ENCODE data around the gene MEIS2. TPM values are rescaled to one million over a fixed set of nuclear protein-coding genes. Genes with fewer than 3 reads are reported as not detected.

MEIS2 gene
- total RNA-seq, 2 experiments from 2014 or later: not detected

GRCh38 chr15:36866896-36867295 lies 233.5 kb downstream of the MEIS2 start:
- no peaks in the 10 kb centered on the region for H3K9me3 ChIP-seq (ENCODE audit: control insufficient read depth in 1 of 2, insufficient read depth in 1 of 2, low read length in 2 of 2)
- CTCF ChIA-PET: no interaction called here
- H3K4me1 ChIP-seq (ENCODE audit: insufficient read depth, low read length): no peaks in the 10 kb centered on the region
- H3K27me3 Mint-ChIP-seq: no peaks in the 10 kb centered on the region
- H3K4me1 Mint-ChIP-seq (ENCODE audit: low read depth): no peaks in the 10 kb centered on the region
- intact Hi-C loops (cut with DNase I, micrococcal nuclease): no loop called here
- POLR2A ChIA-PET: no interaction called here
- no peak overlapping the region for H3K4me3 Mint-ChIP-seq
- TF ChIP-seq CTCF (IDR thresholded peaks at IDR 0.05): no peak
- H3K27ac Mint-ChIP-seq: no peak overlapping the region
- H3K36me3 ChIP-seq (ENCODE audit: insufficient read depth, low read length): no peaks in the 10 kb centered on the region
- DNase-seq: no peak
- H3K9me3 Mint-ChIP-seq: peaks cover 3% of the 10 kb centered on the region
- H3K4me3 ChIP-seq (ENCODE audit: low read length): no peak overlapping the region
- H3K27me3 ChIP-seq (ENCODE audit: control insufficient read depth in 1 of 2, insufficient read depth in 2 of 2, low read length in 2 of 2): no peaks in the 10 kb centered on the region
- no peak for ATAC-seq (ENCODE audit: poor library complexity)
- no peaks in the 10 kb centered on the region for H3K36me3 Mint-ChIP-seq (ENCODE audit: low read depth)
- no peak overlapping the region for H3K27ac ChIP-seq (ENCODE audit: low read depth in 1 of 2, low read length in 2 of 2)

GRCh38 chr15:36863570-36863969 lies 236.8 kb downstream of the MEIS2 start:
- CTCF ChIA-PET: no interaction called here
- H3K4me1 Mint-ChIP-seq (ENCODE audit: low read depth): no peaks in the 10 kb centered on the region
- no peak overlapping the region for H3K4me3 Mint-ChIP-seq
- Histone ChIP-seq H3K27me3 (ENCODE audit: control insufficient read depth in 1 of 2, insufficient read depth in 2 of 2, low read length in 2 of 2) (no peaks in the 10 kb centered on the region), H3K9me3 (ENCODE audit: control insufficient read depth in 1 of 2, insufficient read depth in 1 of 2, low read length in 2 of 2) (peaks cover 0 to 3% of the 10 kb centered on the region in 2 experiments), H3K36me3 (ENCODE audit: insufficient read depth, low read length) (no peaks in the 10 kb centered on the region), H3K4me3 (ENCODE audit: low read length) (no peak overlapping the region), H3K27ac (ENCODE audit: low read depth in 1 of 2, low read length in 2 of 2) (no peak overlapping the region), H3K4me1 (ENCODE audit: insufficient read depth, low read length) (no peaks in the 10 kb centered on the region)
- no peak for TF ChIP-seq CTCF (IDR thresholded peaks at IDR 0.05)
- H3K9me3 Mint-ChIP-seq: peaks cover 3% of the 10 kb centered on the region
- intact Hi-C loops (cut with DNase I, micrococcal nuclease): no loop called here
- POLR2A ChIA-PET: no interaction called here
- peaks cover 4% of the 10 kb centered on the region for H3K27me3 Mint-ChIP-seq
- H3K36me3 Mint-ChIP-seq (ENCODE audit: low read depth): no peaks in the 10 kb centered on the region
- H3K27ac Mint-ChIP-seq: no peak overlapping the region
- ATAC-seq (ENCODE audit: poor library complexity) (no peak), DNase-seq (no peak)

- Mint-ChIP-seq H3K27me3 (peaks cover 4% of the 10 kb centered on the region), H3K27ac (no peak overlapping the region), H3K4me1 (ENCODE audit: low read depth) (no peaks in the 10 kb centered on the region), H3K9me3 (peaks cover 3% of the 10 kb centered on the region), H3K36me3 (ENCODE audit: low read depth) (no peaks in the 10 kb centered on the region), H3K4me3 (no peak overlapping the region)
- CTCF ChIA-PET: no interaction called here
- Histone ChIP-seq H3K9me3 (ENCODE audit: control insufficient read depth in 1 of 2, insufficient read depth in 1 of 2, low read length in 2 of 2) (peaks cover 0 to 3% of the 10 kb centered on the region in 2 experiments), H3K4me3 (ENCODE audit: low read length) (no peak overlapping the region), H3K27ac (ENCODE audit: low read depth in 1 of 2, low read length in 2 of 2) (no peak overlapping the region), H3K27me3 (ENCODE audit: control insufficient read depth in 1 of 2, insufficient read depth in 2 of 2, low read length in 2 of 2) (no peaks in the 10 kb centered on the region), H3K36me3 (ENCODE audit: insufficient read depth, low read length) (no peaks in the 10 kb centered on the region), H3K4me1 (ENCODE audit: insufficient read depth, low read length) (no peaks in the 10 kb centered on the region)
- DNase-seq (no peak), ATAC-seq (ENCODE audit: poor library complexity) (no peak)
- intact Hi-C loops (cut with DNase I, micrococcal nuclease): no loop called here
- no peak for TF ChIP-seq CTCF (IDR thresholded peaks at IDR 0.05)
- POLR2A ChIA-PET: no interaction called here
Measured at GRCh38 chr15:36860792-36861191, 239.6 kb downstream of the MEIS2 start.
